UCSD-AML1 (cell line): ENCODE data around the gene OR4C15.

Experiments used
- DNase-seq: peaks from one replicate; lab custom pipeline; 2025; ENCODE audit not compliant: unreplicated experiment; lab: John Stamatoyannopoulos, UW

Gene OR4C15

DNA sequence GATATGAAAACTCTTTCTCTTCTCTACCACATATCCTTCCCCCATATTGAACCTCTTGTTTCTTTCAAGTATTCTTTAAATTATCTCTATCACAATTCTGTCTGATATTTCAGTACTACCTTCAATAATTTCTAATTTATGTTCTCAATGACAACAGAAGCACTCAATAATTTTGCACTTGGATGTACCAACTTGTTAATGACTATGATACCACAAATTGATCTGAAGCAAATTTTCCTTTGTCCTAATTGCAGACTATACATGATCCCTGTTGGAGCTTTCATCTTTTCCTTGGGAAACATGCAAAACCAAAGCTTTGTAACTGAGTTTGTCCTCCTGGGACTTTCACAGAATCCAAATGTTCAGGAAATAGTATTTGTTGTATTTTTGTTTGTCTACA lies at the start of gene OR4C15:
Gene OR4C15, plus strand, starts transcription at position 301 of the 400 bp plus-strand sequence. Its CDS starts 0 bp downstream, at position 301.
- no peak for DNase-seq

DNA sequence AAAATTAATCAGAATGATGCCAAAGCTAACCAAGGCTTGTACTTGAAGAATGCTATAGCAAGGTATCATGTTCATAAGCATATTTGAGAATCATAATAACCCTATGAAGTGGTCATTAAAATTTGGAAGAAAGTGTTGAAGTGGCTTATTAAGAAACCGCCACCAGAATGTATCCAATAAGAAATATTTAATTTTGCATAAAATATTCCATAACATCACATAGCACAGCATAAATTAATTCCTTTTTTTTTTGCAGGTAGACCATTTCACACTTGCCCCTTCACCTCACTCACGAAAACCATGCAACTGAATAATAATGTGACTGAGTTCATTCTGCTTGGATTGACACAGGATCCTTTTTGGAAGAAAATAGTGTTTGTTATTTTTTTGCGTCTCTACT lies 17.6 kb downstream of the OR4C15 start, which contains the start of gene OR4C16:
Gene OR4C16, plus strand, starts transcription at position 301 of the 400 bp plus-strand sequence. Its CDS starts 0 bp downstream, at position 301.
- DNase-seq, result no peak

DNA sequence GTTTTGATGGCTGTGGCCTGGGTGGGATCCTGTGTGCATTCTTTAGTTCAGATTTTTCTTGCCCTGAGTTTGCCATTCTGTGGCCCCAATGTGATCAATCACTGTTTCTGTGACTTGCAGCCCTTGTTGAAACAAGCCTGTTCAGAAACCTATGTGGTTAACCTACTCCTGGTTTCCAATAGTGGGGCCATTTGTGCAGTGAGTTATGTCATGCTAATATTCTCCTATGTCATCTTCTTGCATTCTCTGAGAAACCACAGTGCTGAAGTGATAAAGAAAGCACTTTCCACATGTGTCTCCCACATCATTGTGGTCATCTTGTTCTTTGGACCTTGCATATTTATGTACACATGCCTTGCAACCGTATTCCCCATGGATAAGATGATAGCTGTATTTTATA lies 18.3 kb downstream of the OR4C15 start:
- no peak for DNase-seq
